Measurements from ENCODE around the gene WDR18.

- TF ChIP-seq ZNF274 (IDR thresholded peaks at IDR 0.05; ENCODE audit: low read depth, low read length) (no peak), SUZ12 (IDR thresholded peaks at IDR 0.05; ENCODE audit: extremely low read depth, insufficient read depth, insufficient read length) (no peak), YY1 (IDR thresholded peaks at IDR 0.05; ENCODE audit: insufficient read depth, insufficient read length) (no peak)
Observed at GRCh38 chr19:943551-944170, 40.5 kb upstream of the WDR18 start.

Data from NT2/D1 (cell line).